Subcutaneous adipose tissue (tissue), 4 donors: ENCODE results near the gene MYLK2. TPM values are rescaled to one million over a fixed set of nuclear protein-coding genes. Genes with fewer than 3 reads are reported as not detected.

Source experiments
- total RNA-seq, 4 donors: library from RNA; depleted of rRNA; stranded (reverse); fragments of >200 nt; gene quantifications; one replicate each; pipeline ENCODE4 v1.1.0, GENCODE V29; 2016
- TF ChIP-seq, protein P1 (sequence below): fragments of 450-650 bp; IDR thresholded peaks from one replicate; pipeline ENCODE4 v1.5.1; 2016; ENCODE audit warnings: low read depth, mild to moderate bottlenecking, control low read depth, antibody characterized with exemption, moderate library complexity

MYLK2 gene
- total RNA-seq, 4 donors from 2014 or later: not detected

GRCh38 chr20:31853481-31853880 is 34.3 kb downstream of the MYLK2 start:
- TF ChIP-seq, protein P1, sequence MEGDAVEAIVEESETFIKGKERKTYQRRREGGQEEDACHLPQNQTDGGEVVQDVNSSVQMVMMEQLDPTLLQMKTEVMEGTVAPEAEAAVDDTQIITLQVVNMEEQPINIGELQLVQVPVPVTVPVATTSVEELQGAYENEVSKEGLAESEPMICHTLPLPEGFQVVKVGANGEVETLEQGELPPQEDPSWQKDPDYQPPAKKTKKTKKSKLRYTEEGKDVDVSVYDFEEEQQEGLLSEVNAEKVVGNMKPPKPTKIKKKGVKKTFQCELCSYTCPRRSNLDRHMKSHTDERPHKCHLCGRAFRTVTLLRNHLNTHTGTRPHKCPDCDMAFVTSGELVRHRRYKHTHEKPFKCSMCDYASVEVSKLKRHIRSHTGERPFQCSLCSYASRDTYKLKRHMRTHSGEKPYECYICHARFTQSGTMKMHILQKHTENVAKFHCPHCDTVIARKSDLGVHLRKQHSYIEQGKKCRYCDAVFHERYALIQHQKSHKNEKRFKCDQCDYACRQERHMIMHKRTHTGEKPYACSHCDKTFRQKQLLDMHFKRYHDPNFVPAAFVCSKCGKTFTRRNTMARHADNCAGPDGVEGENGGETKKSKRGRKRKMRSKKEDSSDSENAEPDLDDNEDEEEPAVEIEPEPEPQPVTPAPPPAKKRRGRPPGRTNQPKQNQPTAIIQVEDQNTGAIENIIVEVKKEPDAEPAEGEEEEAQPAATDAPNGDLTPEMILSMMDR: no peak

DNA sequence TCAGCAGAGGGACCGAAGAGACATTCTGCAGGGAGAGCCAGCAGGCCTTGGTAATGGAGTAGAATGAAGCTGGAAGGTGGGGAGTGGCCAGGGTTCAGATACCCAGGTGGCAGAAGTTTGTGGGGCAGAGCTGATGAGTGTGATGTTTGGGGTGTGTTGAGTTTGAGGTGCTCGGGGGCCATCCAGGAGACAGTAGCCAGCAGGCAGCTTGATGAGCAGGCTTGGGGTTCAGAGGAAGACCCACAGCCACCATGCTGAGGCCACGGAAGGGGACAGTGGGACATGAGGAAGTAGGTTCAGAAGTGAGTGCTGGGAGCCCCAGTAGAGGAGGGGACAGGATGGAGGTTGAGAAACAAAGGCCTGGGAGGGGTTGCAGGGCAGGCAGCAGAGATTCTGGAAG is 37.4 kb downstream of the MYLK2 start:
- TF ChIP-seq, protein P1: no peak

GRCh38 chr20:31857861-31858759 is 39.0 kb downstream of the MYLK2 start:
- TF ChIP-seq, protein P1: no peak

- TF ChIP-seq, protein P1: no peak
Observed at GRCh38 chr20:31858760-31859083, 39.6 kb downstream of the MYLK2 start.

GRCh38 chr20:31859266-31859997 is 40.3 kb downstream of the MYLK2 start:
- TF ChIP-seq, protein P1: no peak

DNA sequence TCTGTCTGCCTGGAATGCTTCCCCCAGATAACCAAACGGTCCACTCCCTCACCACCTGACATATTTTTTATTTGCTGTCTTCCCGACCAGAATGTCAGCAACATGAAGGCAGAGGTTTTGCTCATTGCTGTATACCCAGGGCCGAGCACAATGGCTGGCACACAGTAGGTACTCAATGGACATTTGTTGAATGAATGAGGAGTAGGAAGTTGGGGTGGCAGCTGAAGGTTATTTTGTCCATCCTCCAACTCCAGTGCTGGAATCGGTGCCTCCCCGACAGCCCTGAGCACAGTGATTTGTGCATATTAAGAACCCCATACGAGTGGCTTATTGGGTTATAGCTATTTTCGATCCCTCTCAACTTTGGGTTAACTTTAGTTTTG is 40.8 kb downstream of the MYLK2 start:
- TF ChIP-seq, protein P1: no peak

DNA sequence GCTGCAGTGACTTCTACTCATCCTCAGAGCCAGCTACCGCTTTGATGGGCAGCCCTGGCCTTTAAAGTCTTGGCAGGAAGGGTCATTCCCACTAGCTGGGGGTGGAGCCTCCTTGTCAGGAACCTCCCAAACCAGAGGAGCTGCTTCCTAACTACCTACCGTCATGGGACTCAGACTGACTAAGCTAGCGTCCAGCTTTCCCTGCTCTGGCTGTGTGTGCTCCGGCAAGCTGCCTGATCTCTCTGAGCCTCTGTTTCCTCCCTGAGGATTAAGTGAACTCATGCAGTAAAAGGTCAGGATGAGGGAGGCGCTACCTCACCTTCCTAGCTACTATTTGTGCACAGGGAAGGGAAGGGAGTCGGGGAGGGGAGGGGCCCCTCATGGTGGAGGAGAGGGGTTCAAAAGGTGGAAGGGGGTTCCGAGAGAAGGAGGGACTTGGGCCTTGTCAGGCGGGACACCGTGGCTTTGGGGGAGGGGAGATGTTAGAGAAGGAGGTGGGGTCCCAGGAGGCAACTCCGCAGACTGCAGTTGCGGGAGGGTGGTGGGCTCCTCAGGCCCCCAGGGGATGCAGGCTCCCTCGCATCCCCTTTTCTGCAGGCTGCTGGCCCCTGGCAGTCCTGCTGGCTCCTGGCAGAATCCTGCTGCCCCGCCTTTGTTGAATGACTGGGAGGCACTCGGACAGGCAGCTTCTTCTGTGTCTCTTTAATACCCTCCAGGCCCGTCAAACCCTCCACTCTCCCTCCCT is 41.4 kb downstream of the MYLK2 start:
- TF ChIP-seq, protein P1: no peak
